HG03108 (cell line): ENCODE results near the gene H6PD.

Experiments
- ATAC-seq: cut with Tn5 transposase; IDR thresholded peaks from one replicate; pipeline ENCODE4 v1.9.1; 2021; ENCODE audit warnings: moderate library complexity; ENCODE audit not compliant: unreplicated experiment

Gene H6PD

GRCh38 chr1:9275567-9276034 is 41.0 kb downstream of the H6PD start:
- peak; percentile 86 for ATAC-seq

- ATAC-seq: no peak
Observed at GRCh38 chr1:9278116-9278515, 43.5 kb downstream of the H6PD start.

GRCh38 chr1:9278585-9279153 is 44.1 kb downstream of the H6PD start:
- no peak for ATAC-seq

GRCh38 chr1:9279172-9279840 is 44.7 kb downstream of the H6PD start:
- ATAC-seq: no peak

- ATAC-seq: no peak
Observed at GRCh38 chr1:9280015-9280860, 45.7 kb downstream of the H6PD start.

- no peak for ATAC-seq
Observed at GRCh38 chr1:9281071-9281827, 46.7 kb downstream of the H6PD start.

GRCh38 chr1:9281908-9282695 is 47.5 kb downstream of the H6PD start:
- no peak for ATAC-seq

- no peak for ATAC-seq
Observed at GRCh38 chr1:9282696-9282955, 48.1 kb downstream of the H6PD start.

GRCh38 chr1:9284061-9284460 is 49.5 kb downstream of the H6PD start:
- no peak for ATAC-seq

GRCh38 chr1:9286556-9286955 is 52.0 kb downstream of the H6PD start:
- ATAC-seq: no peak

GRCh38 chr1:9289090-9289534 is 54.5 kb downstream of the H6PD start:
- ATAC-seq: no peak

GRCh38 chr1:9289711-9290485 is 55.3 kb downstream of the H6PD start:
- ATAC-seq: no peak

GRCh38 chr1:9291914-9292360 is 57.4 kb downstream of the H6PD start:
- ATAC-seq: no peak

- ATAC-seq: peak; percentile 41
Observed at GRCh38 chr1:9292361-9293240, 58.0 kb downstream of the H6PD start, which contains the start of gene SPSB1. Gene SPSB1, plus strand, starts transcription at chr1:9292894. Its CDS starts 62,998 bp downstream, at chr1:9355892.

- no peak for ATAC-seq
Observed at GRCh38 chr1:9293241-9293532, 58.6 kb downstream of the H6PD start.

- no peak for ATAC-seq
Observed at GRCh38 chr1:9293533-9294404, 59.2 kb downstream of the H6PD start.

- no peak for ATAC-seq
Observed at GRCh38 chr1:9294405-9294773, 59.8 kb downstream of the H6PD start.
